NCI-H128 (cell line): Measurements from ENCODE around the gene PDE8A.
"Not testable (repeated sequence)": the region's sequence is repeated elsewhere in the genome, so short reads cannot be mapped to it uniquely, and the experiment has no call there.

Experiments used
- DNase-seq: peaks from one replicate; lab custom pipeline; 2025; ENCODE audit not compliant: unreplicated experiment; lab: John Stamatoyannopoulos, UW

PDE8A gene

DNA sequence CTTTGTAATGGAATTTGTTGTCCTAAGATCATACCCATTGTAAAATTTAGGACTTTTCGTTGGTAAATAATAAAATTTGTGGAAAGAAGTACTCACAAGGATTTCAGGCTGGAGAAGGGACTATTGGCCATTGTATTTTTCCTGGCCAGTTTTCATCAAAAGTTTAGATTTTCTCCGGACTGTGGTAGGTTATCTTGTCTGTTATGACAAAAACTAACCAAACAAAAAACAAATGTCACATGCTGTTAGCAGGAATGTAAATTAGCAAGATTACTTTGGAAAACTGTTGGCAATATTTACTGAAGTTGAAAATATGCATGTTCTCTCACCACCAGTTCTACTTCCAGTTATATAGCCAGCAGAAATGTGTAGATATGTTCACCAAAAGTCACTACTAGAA is 27.8 kb downstream of the PDE8A start:
- DNase-seq = no peak

DNA sequence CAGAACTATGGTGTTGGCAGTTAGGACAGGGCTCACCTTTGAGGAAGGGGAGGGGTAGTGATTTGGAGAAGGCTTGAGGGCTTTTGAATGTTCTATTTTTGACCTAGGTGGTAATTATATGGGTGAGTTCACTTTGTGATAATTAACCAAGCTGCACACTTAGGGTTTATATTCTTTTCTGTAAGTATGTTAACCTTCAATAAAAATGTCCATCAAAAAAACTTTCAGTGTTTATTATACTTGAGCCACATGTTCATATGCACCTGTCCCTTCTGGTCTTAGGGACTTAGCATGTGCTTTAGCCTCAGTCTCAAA is 28.4 kb downstream of the PDE8A start:
- no peak for DNase-seq

DNA sequence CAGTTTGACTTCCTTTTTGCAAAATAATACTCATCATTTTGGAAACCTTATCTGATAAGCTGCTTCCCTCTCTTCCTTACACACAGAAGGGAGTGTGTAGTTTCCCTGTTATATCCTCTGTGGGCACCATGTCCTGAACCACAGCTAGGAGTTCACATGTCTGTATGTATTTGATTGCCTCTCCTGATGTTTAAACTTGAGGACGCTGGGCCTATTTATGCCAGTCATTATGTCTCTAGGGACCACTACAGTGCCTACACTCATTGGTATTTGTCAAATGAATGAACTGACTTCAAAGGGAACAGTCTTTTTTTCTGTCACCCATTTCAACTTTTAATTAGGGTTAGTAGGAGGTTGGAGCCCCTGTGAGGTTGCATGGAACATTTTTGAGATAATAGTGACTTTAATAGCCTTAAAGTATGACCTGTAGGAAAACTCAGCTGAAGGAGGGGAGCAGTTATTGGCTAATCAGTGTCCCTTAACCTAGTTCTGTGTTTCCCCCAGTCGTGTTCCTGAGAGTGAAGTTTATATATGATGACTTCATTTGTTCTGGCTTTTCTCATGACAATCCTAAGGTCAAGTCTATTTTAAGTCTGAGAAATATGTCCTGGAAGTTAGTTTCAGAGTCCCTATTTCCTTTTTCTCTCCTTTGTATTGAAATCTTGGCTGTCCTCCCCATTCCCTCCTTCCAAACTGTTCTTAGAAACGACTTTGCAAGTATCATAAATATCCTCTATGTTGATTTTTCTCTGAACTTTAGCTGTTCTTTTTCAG is 28.9 kb downstream of the PDE8A start:
- DNase-seq = no peak

DNA sequence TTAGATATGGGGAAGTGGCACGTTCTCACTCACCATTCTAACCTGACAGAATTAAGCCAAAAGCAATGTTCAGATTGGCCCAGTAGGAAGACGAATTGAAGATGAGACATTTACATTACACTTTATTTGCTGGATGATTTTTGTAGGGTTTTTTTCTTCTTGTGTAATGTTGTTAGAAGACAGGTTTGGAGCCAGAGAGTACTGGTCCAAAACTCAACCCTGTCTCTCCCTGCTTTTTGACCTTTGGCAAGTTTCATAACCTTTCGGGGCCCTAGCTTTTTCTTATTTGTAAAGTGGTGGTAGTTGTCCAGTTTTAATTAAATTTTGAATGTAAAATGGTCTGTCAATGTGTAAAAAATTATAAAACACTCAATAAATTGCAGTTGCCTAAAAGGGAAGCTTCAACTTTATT is 29.5 kb downstream of the PDE8A start:
- DNase-seq = no peak

DNA sequence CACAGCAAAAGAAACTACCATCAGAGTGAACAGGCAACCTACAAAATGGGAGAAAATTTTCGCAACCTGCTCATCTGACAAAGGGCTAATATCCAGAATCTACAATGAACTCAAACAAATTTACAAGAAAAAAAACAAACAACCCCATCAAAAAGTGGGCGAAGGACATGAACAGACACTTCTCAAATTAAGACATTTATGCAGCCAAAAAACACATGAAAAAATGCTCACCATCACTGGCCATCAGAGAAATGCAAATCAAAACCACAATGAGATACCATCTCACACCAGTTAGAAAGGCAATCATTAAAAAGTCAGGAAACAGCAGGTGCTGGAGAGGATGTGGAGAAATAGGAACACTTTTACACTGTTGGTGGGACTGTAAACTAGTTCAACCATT is 30.1 kb downstream of the PDE8A start:
- DNase-seq = not testable (repeated sequence)

DNA sequence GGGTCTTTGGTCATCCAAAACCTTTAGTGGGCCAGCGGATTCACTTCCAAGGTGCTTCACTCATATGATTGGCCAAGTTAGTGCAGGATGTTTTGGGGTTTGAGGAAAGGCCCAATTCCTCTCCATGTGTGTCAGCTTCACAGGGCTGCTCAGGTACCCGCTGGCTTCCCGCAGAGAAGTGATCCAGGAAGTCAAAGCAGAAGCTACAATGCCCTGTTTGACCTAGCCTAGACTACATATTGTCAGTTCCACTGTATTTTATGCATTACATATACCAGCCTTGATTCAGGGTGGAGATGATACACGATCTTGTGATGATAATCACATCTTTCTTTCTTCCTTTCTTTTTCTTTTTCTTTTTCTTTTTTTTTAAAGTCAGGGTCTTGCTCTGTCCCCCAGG is 32.1 kb downstream of the PDE8A start:
- DNase-seq = no peak

DNA sequence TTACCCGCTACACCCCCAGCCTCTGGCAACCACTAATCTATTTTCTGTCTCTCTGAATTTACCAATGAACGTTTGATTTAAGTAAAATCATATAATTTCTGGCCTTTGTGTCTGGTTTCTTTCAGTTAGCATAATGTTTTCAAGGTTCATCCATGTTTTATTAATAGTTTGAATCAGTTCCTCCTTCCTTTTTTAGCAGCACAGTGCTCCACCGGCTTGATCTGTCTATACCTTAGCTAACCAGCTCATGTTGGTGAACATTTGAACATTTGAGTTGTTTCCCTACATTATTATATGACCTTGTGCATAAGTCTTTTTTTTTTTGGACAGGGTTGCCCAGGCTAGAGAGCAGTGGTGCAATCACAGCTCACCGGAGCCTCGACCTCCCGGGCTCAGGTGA is 33.3 kb downstream of the PDE8A start:
- no peak for DNase-seq

DNA sequence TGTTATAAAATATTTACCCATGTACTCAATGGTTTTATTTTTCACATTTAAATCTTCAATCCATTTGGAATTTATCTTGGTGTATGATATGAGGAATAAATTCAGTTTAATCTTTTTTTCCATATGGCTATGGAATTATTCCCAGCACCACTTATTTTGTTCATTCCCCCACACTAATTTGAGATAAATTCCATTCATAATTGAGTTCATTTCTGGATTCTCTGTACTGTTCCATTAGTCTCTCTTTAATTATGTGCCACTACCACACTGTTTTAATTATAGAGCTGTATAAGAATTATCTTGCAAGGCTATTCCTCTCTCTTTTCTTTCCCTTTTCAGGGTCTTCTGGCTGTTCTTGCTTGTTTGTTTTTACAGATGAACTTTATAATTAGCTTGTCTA is 34.6 kb downstream of the PDE8A start:
- DNase-seq = no peak

DNA sequence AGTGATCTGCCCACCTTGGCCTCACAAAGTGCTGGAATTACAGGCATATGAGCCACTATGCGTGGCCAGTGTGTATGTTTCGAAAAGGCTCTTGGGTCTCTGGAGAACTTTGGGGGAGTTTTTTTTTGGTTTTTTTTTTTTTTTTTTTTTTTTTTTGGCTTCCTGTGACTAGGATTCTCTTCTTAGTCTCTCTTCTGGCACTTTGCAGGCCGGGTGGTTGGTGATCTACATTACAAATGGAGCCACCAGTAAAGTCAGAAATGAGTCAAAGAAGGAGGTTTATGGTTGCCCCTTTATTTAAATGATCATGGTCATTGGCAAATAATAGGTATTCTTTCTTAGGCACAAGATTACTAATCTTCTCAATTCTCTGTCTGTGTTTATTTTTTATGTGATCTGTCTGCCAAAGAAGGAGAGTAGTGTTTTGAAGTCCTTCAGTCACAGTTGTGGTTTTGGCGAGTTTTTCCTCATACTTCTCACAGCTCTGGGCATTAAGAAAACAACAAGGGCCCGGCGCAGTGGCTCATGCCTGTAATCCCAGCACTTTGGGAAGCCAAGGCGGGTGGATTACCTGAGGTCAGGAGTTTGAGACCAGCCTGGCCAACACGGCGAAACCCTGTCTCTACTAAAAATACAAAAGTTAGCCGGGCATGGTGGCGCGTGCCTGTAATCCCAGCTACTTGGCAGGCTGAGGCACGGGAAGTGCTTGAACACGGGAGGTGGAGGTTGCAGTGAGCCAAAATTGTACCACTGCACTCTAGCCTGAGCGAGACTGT is 38.3 kb downstream of the PDE8A start:
- DNase-seq = no peak

DNA sequence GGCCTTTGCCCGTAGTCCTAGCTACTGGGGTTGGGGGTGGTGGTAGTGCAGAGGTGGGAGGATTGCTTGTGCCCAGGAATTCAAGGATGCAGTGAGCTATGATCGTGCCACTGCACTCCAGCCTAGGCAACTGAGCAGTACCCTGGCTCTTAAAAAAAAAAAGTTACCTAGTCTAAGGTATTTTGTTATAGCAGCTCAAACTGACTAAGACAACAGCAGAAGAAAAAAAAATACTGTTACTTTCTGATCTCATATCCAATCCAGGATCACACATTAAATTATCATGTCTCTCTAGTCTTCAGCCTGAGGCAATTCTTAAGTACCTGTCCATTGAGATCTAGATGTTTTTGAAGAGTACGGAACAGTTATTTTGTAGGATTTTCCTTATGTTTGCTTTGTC is 39.8 kb downstream of the PDE8A start:
- DNase-seq = no peak

DNA sequence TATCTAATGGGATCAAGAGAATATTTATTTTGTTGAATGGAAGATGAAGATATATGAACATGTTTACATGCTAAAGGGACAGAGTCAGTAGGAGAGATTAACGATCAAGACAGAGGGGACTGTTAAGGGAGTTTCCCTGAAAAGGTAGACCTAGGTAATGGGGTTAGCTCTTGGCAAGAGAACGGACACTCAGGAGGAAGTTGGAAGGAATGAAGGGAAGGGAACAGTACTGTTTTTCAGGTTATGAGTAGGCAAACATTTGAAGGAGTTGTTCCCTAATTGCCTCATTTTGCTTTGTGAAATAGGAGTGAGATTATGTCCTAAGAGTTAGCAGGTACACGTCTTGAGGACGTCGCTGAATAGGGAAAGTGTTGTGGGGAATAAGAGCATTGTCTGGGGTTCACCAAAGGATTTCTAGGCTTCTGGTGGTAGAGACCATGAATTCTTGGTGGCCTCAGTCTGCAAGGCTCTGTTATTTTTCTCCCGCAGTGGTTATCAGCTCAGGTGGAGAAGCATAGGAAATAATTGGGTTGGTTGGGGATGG is 41.3 kb downstream of the PDE8A start:
- DNase-seq = no peak

DNA sequence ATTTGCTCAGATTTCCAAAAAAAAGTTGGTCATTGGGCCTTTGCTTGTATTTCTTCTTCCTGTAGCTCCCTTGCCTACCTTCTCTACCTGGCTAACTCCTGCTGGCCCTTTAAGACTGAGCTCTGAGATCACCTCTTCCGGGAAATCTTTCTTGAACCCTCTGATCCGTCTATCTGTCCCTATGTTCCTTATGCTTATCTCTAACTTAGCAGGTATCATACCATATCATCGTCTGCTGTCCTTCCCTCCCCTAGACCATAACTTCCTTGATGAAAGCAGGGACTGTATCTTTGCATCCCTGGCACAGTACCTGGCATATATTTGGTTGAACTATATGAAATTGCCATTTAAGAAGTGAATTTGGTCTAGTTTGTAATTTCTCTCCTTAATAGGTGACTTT is 42.3 kb downstream of the PDE8A start:
- DNase-seq = no peak

DNA sequence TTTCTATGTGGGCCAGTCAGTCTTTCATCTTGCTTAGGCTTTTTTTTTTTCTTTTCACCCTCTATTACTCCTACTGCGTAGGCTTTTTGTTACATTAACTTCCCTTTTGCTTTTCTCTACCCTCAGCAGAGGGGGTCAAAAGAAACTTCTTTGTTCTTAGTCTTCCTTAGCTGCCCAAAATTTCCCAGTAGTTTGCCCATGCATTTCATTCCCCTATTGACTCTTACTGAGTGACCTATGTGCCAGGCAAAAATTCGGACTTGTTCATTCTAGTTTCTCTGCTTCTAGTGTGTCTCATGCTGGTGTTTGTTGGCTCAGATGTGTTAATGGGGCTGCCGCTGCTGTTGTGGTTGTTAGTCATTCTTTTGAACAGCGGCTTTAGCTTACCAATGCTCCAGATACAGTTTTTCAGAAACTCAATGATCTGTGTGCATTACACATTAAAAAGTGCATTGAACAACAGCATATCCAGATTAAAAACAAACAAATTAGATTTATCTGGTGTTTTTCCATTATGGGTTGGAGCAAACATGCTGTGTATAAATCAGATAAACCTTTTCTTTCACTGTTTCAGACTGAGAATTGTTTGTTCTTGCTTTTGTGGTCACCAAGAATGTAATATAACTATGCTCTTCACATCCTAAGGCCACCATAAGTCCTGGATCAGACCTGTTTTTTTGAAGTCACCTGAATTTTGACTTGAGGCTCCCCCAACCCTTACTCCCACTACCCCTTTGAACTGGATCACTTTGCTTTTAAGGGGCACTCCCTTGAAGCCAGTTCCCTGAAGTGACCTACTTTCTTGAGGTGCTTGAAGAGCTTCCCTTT is 43.1 kb downstream of the PDE8A start:
- DNase-seq = no peak

DNA sequence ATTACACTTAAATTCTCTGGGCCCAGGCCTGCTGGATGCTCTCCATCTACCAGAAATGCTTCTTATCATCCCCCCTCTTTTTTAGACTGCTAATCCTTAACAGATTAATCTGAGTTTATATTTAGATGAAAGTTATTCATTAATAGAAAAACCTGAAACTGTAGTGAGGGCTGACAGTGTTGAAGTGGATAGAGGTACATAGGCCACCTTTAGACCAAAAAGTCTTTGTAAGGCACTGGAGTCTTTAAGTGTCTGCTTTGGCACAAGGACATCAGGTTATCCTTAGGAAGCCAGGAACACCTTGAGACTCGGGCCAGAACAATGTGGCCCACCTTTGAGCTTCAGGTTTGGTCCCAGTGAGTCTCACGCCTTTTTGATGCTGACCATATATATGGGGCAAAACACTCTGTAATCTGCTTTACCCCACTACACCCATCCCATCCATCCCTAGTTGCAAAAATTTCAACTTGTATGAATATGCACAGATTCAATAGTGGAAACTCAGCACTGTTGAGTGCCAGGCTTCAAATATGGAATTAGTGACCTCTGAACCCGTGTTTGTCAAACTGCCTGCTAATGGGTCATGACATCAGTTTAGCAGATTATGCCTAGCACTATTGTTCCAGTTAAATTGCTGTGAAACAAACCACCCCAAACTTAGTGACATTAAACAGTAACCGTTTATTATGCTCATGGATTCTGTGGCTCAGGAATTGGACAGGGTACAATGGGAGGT is 44.0 kb downstream of the PDE8A start:
- no peak for DNase-seq

DNA sequence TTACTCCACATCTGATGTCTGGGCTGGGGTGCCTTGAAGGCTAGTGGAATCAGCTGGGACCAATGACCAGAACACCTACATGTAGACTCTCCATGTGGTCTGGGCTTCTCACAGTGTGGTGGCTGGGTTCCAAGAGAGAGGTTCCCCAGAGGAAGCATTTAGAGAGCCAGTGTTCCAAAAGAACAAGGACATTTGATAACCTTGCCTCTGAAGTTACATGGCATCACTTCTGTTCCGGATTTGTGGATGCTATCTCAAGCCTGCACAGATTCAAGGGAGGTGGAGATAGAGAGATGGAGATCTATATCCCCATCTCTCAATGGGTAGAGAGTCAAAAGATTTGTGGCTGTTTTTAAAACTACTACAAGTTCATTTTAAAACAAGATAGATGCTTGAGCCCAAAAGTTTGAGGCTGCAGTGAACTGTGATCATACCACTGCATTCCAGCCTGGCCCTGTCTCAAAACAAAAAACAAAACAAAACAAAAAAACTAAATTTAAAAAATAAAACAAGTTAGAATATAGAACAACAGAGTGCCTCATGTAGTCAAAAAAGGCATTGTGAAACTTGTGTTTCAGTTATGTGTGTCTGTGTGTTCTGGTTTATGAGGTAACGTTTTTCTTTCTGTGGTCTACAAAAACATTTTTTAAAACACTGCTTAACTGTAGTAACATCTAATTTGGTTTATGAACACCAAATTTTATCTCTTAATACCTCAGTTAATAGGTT is 44.8 kb downstream of the PDE8A start:
- DNase-seq = no peak

DNA sequence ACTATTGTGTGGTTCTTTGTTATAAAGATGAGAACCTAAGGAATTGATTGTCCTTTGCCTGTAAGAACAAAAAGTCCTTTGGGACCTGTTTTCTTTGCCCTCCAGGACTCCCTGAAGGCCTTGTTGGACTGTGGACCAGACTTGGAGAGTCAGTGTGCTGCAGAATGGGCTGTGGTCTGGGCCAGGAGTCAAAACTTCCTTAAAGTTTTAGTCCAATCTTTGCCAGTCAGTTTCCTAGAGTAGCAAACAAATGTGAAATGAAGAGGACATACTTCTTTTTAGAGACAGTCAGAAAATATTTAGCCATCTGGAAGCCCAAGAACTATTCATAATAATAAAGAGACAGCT is 45.4 kb downstream of the PDE8A start:
- no peak for DNase-seq

DNA sequence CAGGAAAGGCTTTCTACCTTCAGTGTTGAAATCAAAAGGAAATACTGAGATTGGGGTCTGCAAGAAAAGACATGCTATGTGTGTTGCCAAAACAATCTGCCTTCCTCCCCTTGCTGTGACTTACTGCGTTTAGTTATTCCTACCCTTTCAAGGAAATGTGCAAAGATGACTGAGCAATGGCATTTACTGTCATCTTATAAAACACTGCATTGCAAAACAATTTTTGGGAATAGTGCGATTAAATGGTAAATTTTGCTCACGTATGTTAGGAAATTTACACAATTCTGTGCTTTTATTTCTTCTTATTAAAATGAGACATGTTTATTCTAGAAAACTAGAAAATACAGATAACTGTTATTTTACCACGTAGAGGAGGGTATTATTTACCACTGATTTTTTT is 45.8 kb downstream of the PDE8A start:
- DNase-seq = no peak

DNA sequence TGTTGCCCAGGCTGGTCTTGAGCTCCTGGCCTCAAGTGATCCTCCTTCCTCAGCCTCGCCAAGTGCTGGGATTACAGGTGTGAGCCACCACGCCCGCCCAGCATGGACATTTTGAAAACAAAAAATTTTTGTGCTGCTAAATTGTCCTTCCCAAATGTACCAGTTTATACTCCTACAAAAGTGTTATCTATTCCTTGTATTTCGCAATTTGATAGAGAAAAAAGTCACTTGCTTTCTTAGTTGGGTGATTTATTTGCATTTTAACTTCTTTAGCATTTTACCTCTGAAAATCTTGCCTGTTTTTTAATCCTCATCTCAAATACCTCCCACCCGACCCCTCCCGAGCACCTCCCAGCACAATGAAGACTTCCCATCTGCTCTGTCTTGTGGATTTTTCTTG is 46.8 kb downstream of the PDE8A start:
- DNase-seq = no peak

DNA sequence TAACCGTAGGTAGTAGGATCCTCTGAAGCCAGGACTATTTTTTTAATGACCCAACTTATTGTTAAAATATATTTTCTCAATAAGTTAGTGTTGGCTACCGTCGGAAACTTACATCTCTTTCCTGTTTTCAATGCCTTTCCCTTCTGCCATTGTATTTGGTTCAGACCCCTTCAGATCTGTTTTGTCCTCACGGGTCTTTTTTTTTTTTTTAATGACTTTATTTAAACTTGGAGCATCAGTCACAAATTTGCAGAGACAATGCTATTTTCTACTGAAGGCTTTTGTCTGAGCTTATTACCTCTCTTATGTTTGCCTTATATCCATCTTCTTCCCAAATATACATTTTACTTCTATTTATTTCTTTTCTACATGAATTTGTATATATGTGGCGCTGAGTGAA is 47.6 kb downstream of the PDE8A start:
- DNase-seq = no peak

DNA sequence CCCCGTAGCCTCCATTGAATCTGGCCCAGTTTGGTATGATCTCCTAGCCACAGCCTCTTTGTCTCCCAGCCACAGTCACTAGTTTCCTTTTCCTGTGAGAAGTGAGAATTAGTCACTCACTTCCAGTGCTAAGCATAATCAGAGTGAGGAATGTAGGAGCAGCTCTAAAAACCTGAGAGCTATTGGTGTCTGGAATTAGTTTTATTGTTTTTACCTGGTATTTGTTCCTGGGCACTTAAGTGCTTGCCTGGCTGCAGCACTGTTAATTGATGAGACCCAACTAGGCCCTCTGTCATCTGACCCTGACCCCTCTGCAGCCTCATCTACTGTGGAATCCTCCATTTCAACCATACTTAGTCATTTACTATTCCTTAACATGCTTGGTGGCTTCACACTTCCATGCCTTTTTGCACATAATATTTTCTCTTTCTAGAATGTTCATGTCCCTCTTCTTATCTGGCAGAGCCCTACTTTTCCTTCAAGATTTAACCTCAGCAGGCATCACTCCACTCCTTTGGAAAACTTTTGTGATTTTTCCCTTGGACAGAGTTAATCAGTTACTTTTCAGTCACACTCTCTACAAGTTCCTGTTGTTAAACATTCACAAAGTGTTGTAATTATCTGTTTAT is 48.8 kb downstream of the PDE8A start:
- DNase-seq = no peak
